PC-3 (cell line): Measurements from ENCODE around the gene ULK4.

Experiments
- EZH2 ChIP-seq: fragments of 300-600 bp; sonication (generic); IDR thresholded peaks from one replicate; pipeline ENCODE4 v1.6.1; 2017; ENCODE audit warnings: antibody characterized with exemption, mild to moderate bottlenecking, low read length; ENCODE audit not compliant: unreplicated experiment
- EZH2phosphoT487 ChIP-seq: fragments of 300-600 bp; sonication (generic); IDR thresholded peaks from 2 replicates; pipeline ENCODE4 v1.6.1; 2018; ENCODE audit warnings: mild to moderate bottlenecking, antibody characterized with exemption, low read length, borderline replicate concordance
- TF ChIP-seq, protein P1 (sequence below): fragments of 300-600 bp; sonication (generic); conservative IDR thresholded peaks from 2 replicates; pipeline ENCODE4 v1.5.1; 2017; ENCODE audit warnings: antibody characterized with exemption, low read depth, mild to moderate bottlenecking, low read length

DNA sequence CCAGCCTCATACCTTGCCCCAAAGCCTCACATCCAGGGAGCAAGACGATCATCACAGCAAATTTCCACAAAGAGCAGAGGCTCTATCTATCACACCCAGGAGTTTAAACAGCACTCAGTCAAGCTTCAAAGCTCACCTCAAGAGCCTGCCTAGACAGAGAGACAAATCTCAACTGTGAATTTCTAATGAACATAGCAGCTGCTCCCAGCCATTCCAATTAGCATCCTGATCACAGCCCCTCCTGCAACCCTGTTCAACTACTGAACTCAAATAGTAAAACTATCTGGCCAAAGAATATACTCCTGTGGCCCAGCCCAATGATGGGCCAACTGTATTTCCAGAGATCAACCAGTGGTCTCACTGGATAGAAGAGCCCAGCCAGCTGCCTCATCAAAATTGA is 492.8 kb downstream of the ULK4 start:
- TF ChIP-seq, protein P1, sequence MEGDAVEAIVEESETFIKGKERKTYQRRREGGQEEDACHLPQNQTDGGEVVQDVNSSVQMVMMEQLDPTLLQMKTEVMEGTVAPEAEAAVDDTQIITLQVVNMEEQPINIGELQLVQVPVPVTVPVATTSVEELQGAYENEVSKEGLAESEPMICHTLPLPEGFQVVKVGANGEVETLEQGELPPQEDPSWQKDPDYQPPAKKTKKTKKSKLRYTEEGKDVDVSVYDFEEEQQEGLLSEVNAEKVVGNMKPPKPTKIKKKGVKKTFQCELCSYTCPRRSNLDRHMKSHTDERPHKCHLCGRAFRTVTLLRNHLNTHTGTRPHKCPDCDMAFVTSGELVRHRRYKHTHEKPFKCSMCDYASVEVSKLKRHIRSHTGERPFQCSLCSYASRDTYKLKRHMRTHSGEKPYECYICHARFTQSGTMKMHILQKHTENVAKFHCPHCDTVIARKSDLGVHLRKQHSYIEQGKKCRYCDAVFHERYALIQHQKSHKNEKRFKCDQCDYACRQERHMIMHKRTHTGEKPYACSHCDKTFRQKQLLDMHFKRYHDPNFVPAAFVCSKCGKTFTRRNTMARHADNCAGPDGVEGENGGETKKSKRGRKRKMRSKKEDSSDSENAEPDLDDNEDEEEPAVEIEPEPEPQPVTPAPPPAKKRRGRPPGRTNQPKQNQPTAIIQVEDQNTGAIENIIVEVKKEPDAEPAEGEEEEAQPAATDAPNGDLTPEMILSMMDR, result no peak
- TF ChIP-seq EZH2 (no peak), EZH2phosphoT487 (no peak)
